Measurements from ENCODE around the gene PPCS. TPM values are rescaled to one million over a fixed set of nuclear protein-coding genes. Genes with fewer than 3 reads are reported as not detected.

The PPCS gene
- total RNA-seq, 3 donors from 2014 or later, result 67.8 to 89.3 (median 77.0) TPM

- Histone ChIP-seq H3K27me3 (no peaks in the 10 kb centered on the region), H3K36me3 (no peaks in the 10 kb centered on the region), H3K9me3 (no peaks in the 10 kb centered on the region), H3K4me1 (peaks cover 0 to 8% of the 10 kb centered on the region in 2 donors), H3K27ac (no peak overlapping the region), H3K4me3 (no peak overlapping the region)
- intact Hi-C loops (cut with DNase I; ENCODE audit: low total_unique reads), result no loop called here
- TF ChIP-seq POLR2AphosphoS5 (IDR thresholded peaks at IDR 0.05) (no peak), CTCF (IDR thresholded peaks at IDR 0.05) (no peak), POLR2A (IDR thresholded peaks at IDR 0.05) (no peak)
- DNase-seq (ENCODE audit: low spot score in 2 of 2), result no peak
These were observed 32.1 kb upstream of the PPCS start for GRCh38 chr1:42424201-42424600.

GRCh38 chr1:42427240-42427639 lies 29.1 kb upstream of the PPCS start:
- no peak for DNase-seq (ENCODE audit: low spot score in 2 of 2)
- H3K27me3 ChIP-seq, result no peaks in the 10 kb centered on the region
- intact Hi-C loops (cut with DNase I; ENCODE audit: low total_unique reads), result no loop called here
- H3K9me3 ChIP-seq, result no peaks in the 10 kb centered on the region
- H3K27ac ChIP-seq, result no peak overlapping the region
- H3K4me3 ChIP-seq, result no peak overlapping the region
- no peaks in the 10 kb centered on the region for H3K4me1 ChIP-seq
- H3K36me3 ChIP-seq, result no peaks in the 10 kb centered on the region
- no peak for TF ChIP-seq POLR2A (IDR thresholded peaks at IDR 0.05)
- TF ChIP-seq POLR2AphosphoS5 (IDR thresholded peaks at IDR 0.05), result no peak
- TF ChIP-seq CTCF (IDR thresholded peaks at IDR 0.05), result no peak

GRCh38 chr1:42429603-42430002 lies 26.7 kb upstream of the PPCS start:
- H3K27ac ChIP-seq, result no peak overlapping the region
- no peak overlapping the region for H3K4me3 ChIP-seq
- H3K9me3 ChIP-seq, result no peaks in the 10 kb centered on the region
- intact Hi-C loops (cut with DNase I; ENCODE audit: low total_unique reads), result no loop called here
- DNase-seq (ENCODE audit: low spot score in 2 of 2), result no peak
- no peaks in the 10 kb centered on the region for H3K27me3 ChIP-seq
- H3K4me1 ChIP-seq, result no peaks in the 10 kb centered on the region
- TF ChIP-seq POLR2A (IDR thresholded peaks at IDR 0.05) (no peak), CTCF (IDR thresholded peaks at IDR 0.05) (no peak), POLR2AphosphoS5 (IDR thresholded peaks at IDR 0.05) (no peak)
- H3K36me3 ChIP-seq, result no peaks in the 10 kb centered on the region

- intact Hi-C loops (cut with DNase I; ENCODE audit: low total_unique reads), result no loop called here
- TF ChIP-seq POLR2A (IDR thresholded peaks at IDR 0.05), result no peak
- no peak for TF ChIP-seq CTCF (IDR thresholded peaks at IDR 0.05)
- no peak for TF ChIP-seq POLR2AphosphoS5 (IDR thresholded peaks at IDR 0.05)
- H3K9me3 ChIP-seq, result no peaks in the 10 kb centered on the region
- H3K4me3 ChIP-seq, result no peak overlapping the region
- H3K4me1 ChIP-seq, result no peaks in the 10 kb centered on the region
- DNase-seq (ENCODE audit: low spot score in 2 of 2), result no peak
- no peak overlapping the region for H3K27ac ChIP-seq
- no peaks in the 10 kb centered on the region for H3K27me3 ChIP-seq
- no peaks in the 10 kb centered on the region for H3K36me3 ChIP-seq
These were observed 25.8 kb upstream of the PPCS start for GRCh38 chr1:42430286-42431135.

- intact Hi-C loops (cut with DNase I; ENCODE audit: low total_unique reads), result no loop called here
- H3K36me3 ChIP-seq, result no peaks in the 10 kb centered on the region
- no peak overlapping the region for H3K27ac ChIP-seq
- no peak overlapping the region for H3K4me3 ChIP-seq
- no peaks in the 10 kb centered on the region for H3K27me3 ChIP-seq
- TF ChIP-seq POLR2A (IDR thresholded peaks at IDR 0.05), result no peak
- TF ChIP-seq CTCF (IDR thresholded peaks at IDR 0.05), result no peak
- no peak for TF ChIP-seq POLR2AphosphoS5 (IDR thresholded peaks at IDR 0.05)
- no peaks in the 10 kb centered on the region for H3K9me3 ChIP-seq
- no peaks in the 10 kb centered on the region for H3K4me1 ChIP-seq
- no peak for DNase-seq (ENCODE audit: low spot score in 2 of 2)
These were observed 24.8 kb upstream of the PPCS start for GRCh38 chr1:42431514-42431913.
